M059J (cell line): ENCODE results near the gene MPND. TPM values are rescaled to one million over a fixed set of nuclear protein-coding genes. Genes with fewer than 3 reads are reported as not detected.

ENCODE experiments used
- DNase-seq: peaks from one replicate; pipeline ENCODE4 v3.0.0-alpha.2; 2012; ENCODE audit warnings: low read depth
- total RNA-seq: library from RNA; depleted of rRNA; stranded (reverse); fragments of >200 nt; shearing (Covaris generic); gene quantifications from 2 replicates; pipeline ENCODE4 v1.2.3, GENCODE V29; 2014

MPND gene
- total RNA-seq, 1 experiment from 2014 or later = 9.9 TPM

- DNase-seq = peak; percentile 92
Measured at GRCh38 chr19:4376991-4377781, 33.8 kb downstream of the MPND start.

GRCh38 chr19:4378886-4379285 is 35.5 kb downstream of the MPND start:
- no peak for DNase-seq

- peak; percentile 76 for DNase-seq
Measured at GRCh38 chr19:4379383-4380253, 36.3 kb downstream of the MPND start.

GRCh38 chr19:4380254-4380727 is 36.9 kb downstream of the MPND start:
- no peak for DNase-seq

- no peak for DNase-seq
Measured at GRCh38 chr19:4385291-4386040, 42.1 kb downstream of the MPND start.

GRCh38 chr19:4386041-4386782 is 42.9 kb downstream of the MPND start:
- no peak for DNase-seq

GRCh38 chr19:4388337-4389063 is 45.1 kb downstream of the MPND start:
- DNase-seq = no peak

GRCh38 chr19:4389064-4389375 is 45.7 kb downstream of the MPND start:
- no peak for DNase-seq

- no peak for DNase-seq
Measured at GRCh38 chr19:4389511-4390016, 46.2 kb downstream of the MPND start.

- DNase-seq = no peak
Measured at GRCh38 chr19:4390017-4390566, 46.7 kb downstream of the MPND start.

- DNase-seq = no peak
Measured at GRCh38 chr19:4390567-4391305, 47.4 kb downstream of the MPND start.

- no peak for DNase-seq
Measured at GRCh38 chr19:4391306-4391693, 47.9 kb downstream of the MPND start.

GRCh38 chr19:4391701-4392483 is 48.5 kb downstream of the MPND start:
- DNase-seq = no peak

GRCh38 chr19:4393947-4394590 is 50.7 kb downstream of the MPND start:
- no peak for DNase-seq

GRCh38 chr19:4396949-4397783 is 53.8 kb downstream of the MPND start:
- no peak for DNase-seq

GRCh38 chr19:4399812-4400134 is 56.4 kb downstream of the MPND start:
- peak; percentile 48 for DNase-seq

GRCh38 chr19:4400135-4400936 is 57.0 kb downstream of the MPND start, which contains the start of gene SH3GL1:
TSS of gene SH3GL1 (minus strand) at chr19:4400547. CDS start at chr19:4400368, 179 bp downstream.
- peak; percentile 77 for DNase-seq
